ENCODE data around the gene UFD1. TPM values are rescaled to one million over a fixed set of nuclear protein-coding genes. Genes with fewer than 3 reads are reported as not detected.
A peak's percentile ranks its signal among the peaks of the same experiment; 100 is the strongest.

The UFD1 gene
- total RNA-seq, 1 experiment from 2014 or later, result 74.4 TPM

- Histone ChIP-seq H3K27me3 (ENCODE audit: insufficient read depth, low read length) (no peaks in the 10 kb centered on the region), H3K4ac (ENCODE audit: low read depth, low read length) (no peak overlapping the region), H3K9me3 (ENCODE audit: control insufficient read depth, low read depth, low read length) (no peaks in the 10 kb centered on the region), H2AK5ac (ENCODE audit: insufficient read length, low read length) (no peak overlapping the region), H3K56ac (ENCODE audit: insufficient read length, low read depth, low read length) (no peak overlapping the region), H4K5ac (ENCODE audit: insufficient read length, low read depth, low read length) (no peak overlapping the region), H2BK5ac (ENCODE audit: insufficient read length, low read length) (no peak overlapping the region), H2AFZ (ENCODE audit: low read length) (no peak overlapping the region), H3K4me2 (ENCODE audit: insufficient read depth, insufficient read length, low read length) (no peak overlapping the region), H4K8ac (replicated peaks; ENCODE audit: insufficient read length, low read depth, low read length) (no peak overlapping the region), H3T11ph (ENCODE audit: low read length) (no peak overlapping the region), H3K14ac (ENCODE audit: insufficient read depth, low read length) (no peak overlapping the region), H3K27ac (ENCODE audit: insufficient read length, low read depth, low read length) (no peak overlapping the region), H3K23ac (ENCODE audit: insufficient read length, low read depth, low read length) (no peak overlapping the region), H2BK20ac (ENCODE audit: low read depth, low read length, poor library complexity, severe bottlenecking) (no peak overlapping the region), H3K4me1 (ENCODE audit: insufficient read depth, low read length) (no peaks in the 10 kb centered on the region; the same call in 1 of the 2 replicates), H4K91ac (ENCODE audit: insufficient read length, low read depth, low read length) (no peak overlapping the region), H2BK120ac (ENCODE audit: low read depth, low read length, poor library complexity, severe bottlenecking) (no peak overlapping the region), H3K18ac (ENCODE audit: insufficient read length, low read depth, low read length) (no peak overlapping the region), H2BK15ac (ENCODE audit: low read depth, low read length) (no peak overlapping the region), H3K79me2 (ENCODE audit: insufficient read depth, low read length) (no peaks in the 10 kb centered on the region), H3K79me1 (ENCODE audit: insufficient read depth, low read depth, low read length, poor library complexity, severe bottlenecking) (no peaks in the 10 kb centered on the region), H2BK12ac (ENCODE audit: insufficient read length, low read depth, low read length) (no peak overlapping the region), H4K20me1 (ENCODE audit: control insufficient read depth, insufficient read depth, insufficient read length) (no peaks in the 10 kb centered on the region), H3K23me2 (ENCODE audit: insufficient read length, low read depth, low read length, poor library complexity, severe bottlenecking) (no peaks in the 10 kb centered on the region), H3K9ac (ENCODE audit: extremely low read depth, insufficient read length, low read length) (no peak overlapping the region)
- Mint-ChIP-seq H3K4me1 (peaks cover 9% of the 10 kb centered on the region in 2 experiments), H3K4me3 (no peak overlapping the region), H3K27me3 (ENCODE audit: low read depth) (no peaks in the 10 kb centered on the region; the same call in 1 of the 2 replicates), H3K9me3 (no peaks in the 10 kb centered on the region), H3K27ac (peak overlapping the region in 1 of 3 experiments; percentile 75; a peak in 1 of 7 replicates), H3K36me3 (ENCODE audit: insufficient read depth in 1 of 3, low read depth in 3 of 3) (peaks cover 16 to 64% (median 43%) of the 10 kb centered on the region in 3 experiments)
- no CpG with 5 or more reads among the region's 4 CpGs for WGBS (ENCODE audit: extremely low coverage, insufficient read length, low lambda C conversion rate)
- TF ChIP-seq CTCF (conservative IDR thresholded peaks at IDR 0.05), result no peak
- no peak for DNase-seq
These were observed 28.5 kb upstream of the UFD1 start for GRCh38 chr22:19507534-19507861.

Measured in H9 (cell line).